DOHH2 (cell line): Measurements from ENCODE around the gene MLLT10.
A peak's percentile ranks its signal among the peaks of the same experiment; 100 is the strongest.

Experiments
- H3F3A ChIP-seq: fragments of 200-600 bp; sonication (generic), shearing (Covaris generic); 2 replicates; pipeline ENCODE4 v1.6.0; 2016; ENCODE audit warnings: antibody characterized with exemption, mild to moderate bottlenecking; ENCODE audit not compliant: control insufficient read depth, insufficient read depth
- H3K27ac ChIP-seq: fragments of 200-600 bp; sonication (generic); 2 replicates; pipeline ENCODE4 v1.5.1; 2014; ENCODE audit warnings: low read depth, mild to moderate bottlenecking, low read length, moderate library complexity
- H3K27me3 ChIP-seq: fragments of 200-600 bp; sonication (generic); 2 replicates; pipeline ENCODE4 v1.6.1; 2014; ENCODE audit warnings: mild to moderate bottlenecking, low read length, mixed read lengths; ENCODE audit not compliant: control insufficient read depth
- H3K36me3 ChIP-seq: fragments of 200-600 bp; sonication (generic); 2 replicates; pipeline ENCODE4 v1.6.1; 2014; ENCODE audit warnings: mild to moderate bottlenecking, low read length, moderate library complexity, mixed read lengths; ENCODE audit not compliant: control insufficient read depth
- H3K4me1 ChIP-seq: fragments of 200-600 bp; sonication (generic); 2 replicates; pipeline ENCODE4 v1.6.1; 2014; ENCODE audit warnings: mild to moderate bottlenecking, low read length, mixed read lengths; ENCODE audit not compliant: control insufficient read depth
- H3K4me2 ChIP-seq: fragments of 200-600 bp; sonication (generic); 2 replicates; pipeline ENCODE4 v1.6.0; 2014; ENCODE audit warnings: mild to moderate bottlenecking, low read length, moderate library complexity
- H3K4me3 ChIP-seq: fragments of 200-600 bp; sonication (generic); 2 replicates; pipeline ENCODE4 v1.5.1; 2014; ENCODE audit warnings: mild to moderate bottlenecking, low read length, mixed read lengths
- H3K79me2 ChIP-seq: fragments of 200-600 bp; sonication (generic); 2 replicates; pipeline ENCODE4 v1.6.1; 2014; ENCODE audit warnings: mild to moderate bottlenecking, low read length, mixed read lengths; ENCODE audit not compliant: control insufficient read depth
- H3K9me2 ChIP-seq: fragments of 200-600 bp; sonication (generic); replicated peaks from 2 replicates; pipeline ENCODE4 v1.6.1; 2014; ENCODE audit warnings: mild to moderate bottlenecking, low read length, mixed read lengths; ENCODE audit not compliant: control insufficient read depth
- H3K9me3 ChIP-seq: fragments of 200-600 bp; sonication (generic); 2 replicates; pipeline ENCODE4 v1.6.1; 2014; ENCODE audit warnings: antibody characterized with exemption, low read length, mixed read lengths; ENCODE audit not compliant: control insufficient read depth, insufficient read depth
- H4K20me1 ChIP-seq: fragments of 200-600 bp; sonication (generic); 2 replicates; pipeline ENCODE4 v1.6.0; 2014; ENCODE audit warnings: low read depth, mild to moderate bottlenecking, antibody characterized with exemption, low read length, moderate library complexity; ENCODE audit not compliant: control insufficient read depth, insufficient read depth
- CTCF ChIP-seq: fragments of 200-600 bp; sonication (generic); IDR thresholded peaks from one replicate; pipeline ENCODE4 v1.5.1; 2014; ENCODE audit warnings: antibody characterized with exemption, mild to moderate bottlenecking, low read depth, low read length; ENCODE audit not compliant: poor library complexity, severe bottlenecking
- EZH2phosphoT487 ChIP-seq: fragments of 200-600 bp; sonication (generic); IDR thresholded peaks from 2 replicates; pipeline ENCODE4 v1.6.1; 2017; ENCODE audit warnings: borderline replicate concordance, mild to moderate bottlenecking, antibody characterized with exemption, low read length, moderate library complexity, mixed read lengths

Gene MLLT10

DNA sequence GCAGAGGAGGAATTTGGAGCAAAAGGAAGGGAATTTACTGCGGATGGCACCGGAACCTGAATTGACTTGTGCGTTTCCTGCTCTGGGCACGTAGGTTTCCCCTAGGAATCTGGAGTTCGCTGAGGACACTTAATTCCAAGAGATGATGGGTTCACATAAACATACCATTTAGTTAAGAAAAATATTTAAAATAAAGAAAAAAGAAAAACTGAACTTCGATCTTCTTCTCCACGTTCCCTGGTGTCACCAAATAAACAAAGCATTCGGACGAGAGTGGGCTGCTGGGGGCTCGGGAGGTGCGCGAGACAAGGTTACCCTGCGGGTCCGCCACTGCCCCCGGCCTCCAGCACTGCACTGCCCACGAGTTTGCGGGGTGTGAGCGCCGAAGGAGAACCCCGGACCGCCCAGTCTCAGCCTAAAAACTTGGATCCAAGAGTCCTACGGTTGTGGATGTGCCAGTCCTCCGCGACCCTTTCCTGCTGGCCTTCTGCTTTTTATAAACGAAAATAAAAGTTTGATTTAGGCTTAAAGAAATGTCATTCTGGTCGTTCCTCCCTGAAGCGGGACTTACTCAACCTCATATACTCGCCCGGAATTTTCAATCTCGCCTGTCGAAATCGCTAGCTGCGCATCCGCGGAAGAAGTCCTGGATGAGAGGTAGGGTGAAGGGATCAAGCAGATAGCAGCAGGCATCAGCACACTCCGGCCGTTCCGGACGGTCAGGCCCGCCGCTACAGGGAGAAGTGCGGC lies 38.9 kb upstream of the MLLT10 start:
- no peaks in the 10 kb centered on the region for H3K9me2 ChIP-seq
- 0 out of 2 replicates have a peak, but pooled peaks cover 4% of the 10 kb centered on the region for H3F3A ChIP-seq
- peaks cover 33% of the 10 kb centered on the region for H3K4me1 ChIP-seq
- no peak overlapping the region for H3K27ac ChIP-seq
- H3K4me3 ChIP-seq, result peak overlapping the region; percentile 79
- peak overlapping the region; percentile 97 for H3K4me2 ChIP-seq
- H3K79me2 ChIP-seq, result no peaks in the 10 kb centered on the region
- H3K9me3 ChIP-seq, result no peaks in the 10 kb centered on the region
- no peak for TF ChIP-seq CTCF
- peak; percentile 99; the same call in 1 of the 2 replicates for TF ChIP-seq EZH2phosphoT487
- H3K27me3 ChIP-seq, result peaks cover 69% of the 10 kb centered on the region
- no peaks in the 10 kb centered on the region for H4K20me1 ChIP-seq
- H3K36me3 ChIP-seq, result no peaks in the 10 kb centered on the region

GRCh38 chr10:21495752-21496342 lies 38.2 kb upstream of the MLLT10 start:
- Histone ChIP-seq H3K27me3 (peaks cover 69% of the 10 kb centered on the region), H3K79me2 (no peaks in the 10 kb centered on the region), H3F3A (0 out of 2 replicates have a peak, but pooled peaks cover 4% of the 10 kb centered on the region), H3K9me3 (no peaks in the 10 kb centered on the region), H3K4me2 (peak overlapping the region; percentile 97), H3K4me1 (peaks cover 34% of the 10 kb centered on the region), H3K27ac (peak overlapping the region; percentile 44), H3K36me3 (no peaks in the 10 kb centered on the region), H4K20me1 (no peaks in the 10 kb centered on the region), H3K4me3 (peak overlapping the region; percentile 79), H3K9me2 (no peaks in the 10 kb centered on the region)
- peak; percentile 93 for TF ChIP-seq CTCF
- no peak for TF ChIP-seq EZH2phosphoT487

DNA sequence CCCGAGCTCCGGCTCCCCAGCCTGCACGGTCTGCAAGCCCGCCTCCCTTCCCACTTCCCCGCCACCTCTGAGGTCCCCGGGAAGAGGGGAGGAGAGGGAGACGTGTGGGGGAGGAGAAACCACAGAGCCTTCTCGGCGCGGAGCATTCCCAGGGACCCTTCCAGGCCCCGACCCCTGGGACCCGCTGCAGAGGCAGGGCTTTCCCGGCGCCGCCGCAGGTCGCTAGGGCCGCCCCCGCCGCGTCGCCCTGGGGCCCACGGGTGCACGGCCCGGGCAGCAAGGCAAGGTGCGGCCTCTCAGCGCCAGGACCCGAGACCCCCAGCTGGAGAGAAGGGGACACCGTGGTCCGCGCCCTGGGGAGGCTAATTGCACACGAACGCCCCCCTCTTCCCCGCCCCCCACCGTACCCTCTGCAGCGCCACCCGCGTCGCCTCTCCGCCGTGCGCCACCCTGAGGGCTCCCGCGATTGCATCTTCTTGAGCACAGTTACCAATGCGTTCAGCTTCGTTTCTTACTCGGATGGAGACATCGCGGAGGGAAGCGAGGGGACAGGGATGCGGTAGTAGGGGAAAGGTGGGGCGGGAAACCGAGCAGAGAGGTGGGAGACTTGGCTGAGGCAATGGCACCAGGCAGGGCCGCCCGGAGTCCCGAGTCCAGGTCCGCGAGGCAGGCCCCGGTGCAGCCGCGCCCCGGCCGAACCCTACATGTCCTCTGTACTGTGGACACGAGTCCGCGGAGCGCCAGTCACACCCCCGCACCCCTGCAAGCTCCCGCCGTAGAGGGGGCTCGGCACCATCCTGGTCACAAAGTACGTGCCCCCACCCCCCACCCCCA lies 37.5 kb upstream of the MLLT10 start:
- Histone ChIP-seq H4K20me1 (no peaks in the 10 kb centered on the region), H3K4me3 (peak overlapping the region; percentile 79), H3F3A (0 out of 2 replicates have a peak, but pooled peaks cover 4% of the 10 kb centered on the region), H3K27ac (peak overlapping the region; percentile 44), H3K79me2 (no peaks in the 10 kb centered on the region), H3K9me3 (no peaks in the 10 kb centered on the region), H3K4me1 (peaks cover 34% of the 10 kb centered on the region), H3K36me3 (no peaks in the 10 kb centered on the region), H3K27me3 (peaks cover 77% of the 10 kb centered on the region), H3K4me2 (peak overlapping the region; percentile 97), H3K9me2 (no peaks in the 10 kb centered on the region)
- no peak for TF ChIP-seq EZH2phosphoT487
- TF ChIP-seq CTCF, result peak; percentile 84
